HG03457 (cell line): ENCODE measurements around the gene ZBTB22.

Experiments
- ATAC-seq: cut with Tn5 transposase; IDR thresholded peaks from one replicate; pipeline ENCODE4 v1.9.1; 2021; ENCODE audit warnings: moderate number of reproducible peaks; ENCODE audit not compliant: unreplicated experiment

The ZBTB22 gene

DNA sequence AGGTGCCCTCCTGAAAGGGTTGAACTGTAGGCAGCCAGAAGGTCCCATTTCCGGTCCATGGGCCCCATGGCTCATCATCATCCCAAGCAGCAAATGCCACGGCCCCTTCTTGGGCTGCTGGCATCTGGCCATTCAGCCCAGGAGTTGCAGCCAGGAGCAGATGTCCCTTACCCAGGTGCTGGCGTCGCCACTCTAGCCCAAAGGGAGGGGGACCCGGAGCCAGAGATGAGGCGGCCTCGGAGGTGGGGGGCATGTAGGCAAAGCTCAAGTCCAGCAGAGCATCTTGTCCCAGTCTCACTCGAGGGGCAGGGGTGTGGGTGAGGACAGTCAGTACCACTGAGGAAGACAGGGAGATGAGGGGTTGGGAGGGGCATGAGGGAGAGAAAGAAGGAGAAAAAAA lies 12.5 kb downstream of the ZBTB22 start:
- ATAC-seq, result no peak

DNA sequence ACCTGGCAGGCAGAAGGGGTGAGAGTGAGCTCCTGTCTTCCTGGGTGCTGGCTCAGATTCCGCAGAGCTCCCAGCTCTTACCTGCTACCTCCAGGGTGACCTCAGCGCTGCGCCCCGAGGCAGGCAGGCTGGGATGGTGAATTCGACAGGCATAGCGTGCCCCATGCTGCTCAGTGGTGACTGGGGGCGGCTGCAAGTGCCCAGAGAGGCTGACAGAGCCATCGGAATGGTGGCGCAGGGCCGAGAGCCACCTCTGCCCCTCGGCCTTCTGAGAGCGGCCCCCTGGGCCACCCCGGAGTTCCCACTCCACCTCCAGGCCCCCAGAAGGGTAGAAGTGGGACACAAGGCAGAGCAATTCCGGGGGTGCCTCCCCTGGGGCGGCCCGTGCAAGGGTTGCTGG lies 13.3 kb downstream of the ZBTB22 start:
- no peak for ATAC-seq

DNA sequence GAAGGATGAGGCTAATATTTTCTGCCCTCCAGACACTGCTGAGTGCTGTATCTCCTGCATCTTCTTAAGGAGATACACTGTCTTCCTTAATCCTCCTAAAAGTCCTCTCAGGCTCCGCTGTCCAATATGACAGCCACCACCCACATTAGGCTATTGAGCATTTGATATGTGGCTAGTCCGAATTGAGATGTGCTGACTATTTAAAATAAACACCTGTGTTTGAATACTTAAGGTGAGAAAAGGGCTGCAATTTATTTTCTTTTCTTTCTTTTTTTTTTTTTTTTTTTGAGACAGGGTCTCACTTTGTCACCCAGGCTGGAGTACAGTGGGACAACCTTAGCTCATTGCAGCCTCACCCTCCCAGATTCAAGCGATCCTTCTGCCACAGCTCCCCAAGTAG lies 15.7 kb downstream of the ZBTB22 start:
- ATAC-seq, result no peak

- ATAC-seq, result peak; percentile 51
Measured at GRCh38 chr6:33299237-33299944, 18.2 kb downstream of the ZBTB22 start.

GRCh38 chr6:33298773-33299236 lies 18.7 kb downstream of the ZBTB22 start, which contains the start of gene RGL2:
Gene RGL2, minus strand, starts transcription at chr6:33298942. Its CDS starts 332 bp downstream, at chr6:33298610.
- ATAC-seq, result no peak

DNA sequence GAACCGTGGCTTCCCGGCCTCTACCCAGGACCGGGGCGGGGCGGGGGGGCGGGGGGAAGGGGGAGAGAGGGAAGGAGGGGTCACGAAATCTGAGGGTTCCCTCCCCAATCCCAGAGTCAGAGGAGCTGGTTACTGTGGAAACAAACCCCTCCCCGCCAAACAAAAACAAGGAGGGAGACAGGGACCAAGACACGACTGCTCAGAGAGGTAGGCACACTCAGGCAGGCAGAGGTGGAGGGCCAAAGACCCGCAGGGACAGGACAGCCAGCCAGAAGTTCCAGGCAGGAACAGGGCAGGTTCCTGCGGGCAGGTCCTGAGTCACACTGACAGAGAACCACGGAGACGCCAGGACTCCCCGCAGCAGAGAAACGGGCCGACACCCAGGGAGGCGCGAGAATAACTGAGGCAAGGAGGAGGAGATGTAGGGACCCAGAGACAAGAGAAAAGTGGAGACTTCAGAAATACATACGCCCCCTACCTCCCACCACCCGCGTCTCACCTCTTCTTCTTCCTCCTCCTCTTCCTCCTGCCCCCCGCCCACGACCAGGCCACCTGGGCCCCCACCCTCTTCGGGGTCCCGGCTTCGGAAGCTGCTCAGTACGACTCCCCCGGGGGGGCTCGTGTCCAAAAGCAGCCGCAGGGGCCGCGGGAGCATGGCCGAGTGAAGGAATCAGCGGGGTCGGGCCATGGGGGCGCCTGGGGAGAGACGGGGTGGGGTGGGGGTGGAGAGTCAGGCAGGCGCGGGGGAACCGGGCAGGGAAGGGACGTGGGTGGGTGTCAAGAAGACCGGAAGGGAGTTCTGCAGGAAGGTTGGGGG lies 19.4 kb downstream of the ZBTB22 start:
- ATAC-seq, result no peak

GRCh38 chr6:33297406-33297955 lies 20.1 kb downstream of the ZBTB22 start:
- ATAC-seq, result no peak

DNA sequence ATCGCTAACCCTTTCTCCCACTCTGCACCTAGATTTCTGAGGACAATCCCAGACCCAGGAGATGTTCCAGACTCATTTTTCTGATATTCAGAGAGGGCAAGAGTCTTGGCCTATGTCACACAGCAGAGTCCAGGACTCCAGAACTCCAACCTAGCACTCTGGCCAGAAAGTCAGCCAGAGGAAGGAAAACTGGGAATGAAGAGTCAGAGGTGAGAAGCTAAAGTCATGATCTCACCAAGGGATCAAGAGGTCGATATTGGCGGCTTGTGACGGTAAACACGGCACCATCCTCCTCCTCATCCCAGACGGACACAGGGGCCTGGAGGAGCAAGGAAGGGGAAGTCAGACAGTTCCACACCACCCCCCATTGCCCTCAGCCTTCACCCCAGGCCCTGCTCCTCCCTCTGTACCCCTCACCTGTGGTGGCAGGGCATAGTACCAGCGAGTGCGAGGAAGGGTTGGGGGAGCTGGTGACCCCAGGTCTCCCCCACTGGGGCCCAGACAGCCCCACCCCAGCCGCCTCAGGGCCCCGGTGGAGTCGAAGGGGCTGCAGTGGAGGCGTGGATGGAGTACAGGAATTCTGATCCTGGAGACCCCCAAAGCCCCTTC lies 20.6 kb downstream of the ZBTB22 start:
- no peak for ATAC-seq

- no peak for ATAC-seq
Measured at GRCh38 chr6:33295621-33296369, 21.7 kb downstream of the ZBTB22 start.

GRCh38 chr6:33294086-33294823 lies 23.3 kb downstream of the ZBTB22 start:
- ATAC-seq, result no peak

DNA sequence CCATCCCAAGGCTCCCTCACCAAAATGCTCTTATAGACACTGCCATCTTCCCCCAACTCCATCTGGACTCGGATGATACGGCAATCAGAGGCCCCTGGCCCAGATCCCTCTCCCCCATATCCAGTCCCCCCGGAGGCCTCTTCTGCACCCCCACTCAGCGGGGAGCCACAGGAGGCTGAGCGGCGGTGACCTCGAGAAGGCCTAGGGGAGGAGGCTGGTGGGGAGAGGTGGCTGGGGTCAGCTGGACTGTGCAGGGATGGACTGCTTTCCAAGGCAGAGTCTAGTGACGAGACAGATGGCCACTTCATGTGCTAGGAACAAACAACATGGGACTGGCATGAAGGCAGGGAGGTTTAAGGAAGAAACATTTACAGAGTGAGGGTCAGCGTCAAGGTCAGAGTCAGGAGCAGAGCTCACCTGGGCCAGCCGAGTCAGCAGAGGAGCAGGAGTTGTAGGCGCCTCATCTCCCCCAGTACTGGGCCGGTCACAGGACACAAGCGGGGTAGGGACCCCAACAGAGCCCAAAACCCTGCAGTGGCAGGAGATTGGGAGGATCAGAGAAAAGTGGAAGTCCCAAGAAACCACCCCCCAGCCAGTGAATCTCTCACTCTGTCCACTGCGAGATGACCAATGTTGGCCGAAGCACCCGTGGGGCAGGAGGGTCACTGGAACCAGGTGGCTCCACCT lies 24.4 kb downstream of the ZBTB22 start:
- ATAC-seq, result no peak

DNA sequence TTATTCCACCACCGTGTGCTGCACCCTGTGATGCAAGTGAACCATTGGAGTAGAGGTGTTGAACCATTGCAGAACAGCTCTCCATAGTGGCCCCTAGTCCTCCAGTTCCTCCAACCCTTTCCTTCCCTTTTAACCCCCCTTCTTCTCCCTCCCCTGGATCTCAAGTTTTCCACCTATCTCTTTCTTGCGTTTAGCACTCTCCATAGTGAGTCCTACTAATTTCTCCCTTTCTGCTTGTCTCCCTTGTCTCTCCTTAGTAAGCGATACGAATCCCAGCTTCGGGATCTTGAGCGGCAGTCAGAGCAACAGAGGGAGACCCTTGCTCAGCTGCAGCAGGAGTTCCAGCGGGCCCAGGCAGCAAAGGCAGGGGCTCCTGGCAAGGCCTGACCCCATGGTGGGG lies 27.1 kb downstream of the ZBTB22 start:
- no peak for ATAC-seq

- no peak for ATAC-seq
Measured at GRCh38 chr6:33289784-33290315, 27.7 kb downstream of the ZBTB22 start.

DNA sequence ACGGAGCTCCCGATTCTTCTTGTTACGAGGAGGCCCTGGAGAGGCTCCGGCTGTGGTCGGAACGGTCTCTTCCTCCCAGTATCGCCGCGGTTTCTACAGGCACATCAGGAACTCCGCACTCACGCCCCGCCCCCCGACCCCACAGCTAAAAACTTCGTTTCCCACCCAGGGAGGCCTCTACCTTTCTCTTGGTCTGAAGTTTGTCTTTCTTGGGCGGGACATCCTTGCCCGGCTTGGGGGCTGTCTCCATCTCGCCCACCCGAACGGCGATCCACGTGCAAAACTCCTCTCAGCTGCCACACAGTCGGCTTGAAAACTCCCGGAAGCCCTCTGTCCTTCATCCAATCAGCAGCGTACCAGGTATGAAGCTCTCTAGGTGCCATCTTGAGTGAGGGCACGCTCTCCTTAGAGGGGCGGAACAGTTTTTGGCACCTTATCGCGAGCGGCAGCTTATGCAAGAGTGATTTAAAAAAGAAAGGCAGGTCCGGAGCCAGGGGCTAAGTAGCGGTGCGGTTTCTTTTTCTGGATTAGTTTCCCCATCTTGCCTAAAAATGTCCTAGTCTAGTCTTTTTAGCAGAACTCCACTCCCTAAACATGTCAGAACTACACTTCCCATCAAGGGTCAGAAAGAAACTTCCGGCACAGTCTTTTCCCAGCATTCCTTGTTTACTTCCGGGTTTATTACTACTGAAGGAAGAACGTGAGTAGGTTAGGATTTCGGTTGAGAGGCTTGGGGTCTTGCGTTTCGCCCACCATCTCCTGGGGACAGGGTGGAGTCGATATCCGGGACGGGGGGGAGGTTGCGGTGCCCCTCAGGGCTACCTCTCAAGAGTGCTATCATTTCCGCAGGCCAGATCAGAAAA lies 28.4 kb downstream of the ZBTB22 start, which contains the start of the genes PFDN6 and WDR46:
Gene PFDN6, plus strand, starts transcription at position 681 of the 863 bp plus-strand sequence. CDS start 256 bp downstream, outside the sequence.
Gene WDR46, minus strand, starts transcription at position 319 of the 863 bp plus-strand sequence. Its CDS starts 69 bp downstream, at position 250.
- ATAC-seq, result peak; percentile 65

DNA sequence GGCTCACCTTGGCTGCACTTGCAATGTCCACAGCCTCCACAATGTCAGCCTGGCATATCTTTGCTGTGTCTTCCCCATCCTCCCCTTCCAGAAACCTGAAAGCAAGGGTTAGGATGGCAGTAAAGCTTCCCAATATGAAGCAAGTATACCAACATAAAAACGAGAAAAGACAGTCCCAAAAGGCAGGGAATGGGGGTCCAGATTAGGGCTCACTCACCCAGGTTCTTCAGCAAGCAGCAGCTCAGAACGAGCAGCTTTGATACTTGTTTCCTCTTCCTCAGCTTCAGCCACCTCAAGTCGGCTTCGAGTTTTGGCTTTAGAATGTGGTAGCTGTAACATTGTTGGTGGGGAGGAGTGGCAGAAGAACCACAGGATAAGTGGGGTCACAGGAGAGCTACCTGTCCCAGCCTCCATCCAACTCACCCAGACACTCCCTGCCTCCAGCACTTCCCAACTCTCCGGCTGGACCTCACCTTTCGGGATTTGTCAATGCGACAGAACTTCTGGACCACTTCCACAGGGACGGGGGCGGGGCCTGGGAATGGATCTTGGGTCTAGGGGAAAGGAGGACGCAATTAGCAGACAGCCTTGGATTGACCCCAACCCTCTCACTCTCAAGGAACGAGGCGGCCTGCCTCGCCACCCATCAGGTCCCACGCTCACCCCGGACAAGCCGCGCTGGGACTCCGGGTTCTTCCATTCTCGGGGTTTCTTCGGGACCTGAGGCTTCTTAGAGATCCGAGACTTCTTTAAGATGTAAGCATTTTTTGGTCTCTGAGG lies 29.2 kb downstream of the ZBTB22 start:
- no peak for ATAC-seq

- no peak for ATAC-seq
Measured at GRCh38 chr6:33286946-33287914, 30.3 kb downstream of the ZBTB22 start.
